PC-3 (cell line): ENCODE results near the gene PROCA1.

Experiments
- CTCF ChIP-seq: fragments of 300-600 bp; sonication (generic); conservative IDR thresholded peaks from 2 replicates; pipeline ENCODE4 v1.5.1; 2017; ENCODE audit warnings: antibody characterized with exemption, low read depth, mild to moderate bottlenecking, low read length
- EZH2 ChIP-seq: fragments of 300-600 bp; sonication (generic); IDR thresholded peaks from one replicate; pipeline ENCODE4 v1.6.1; 2017; ENCODE audit warnings: antibody characterized with exemption, mild to moderate bottlenecking, low read length; ENCODE audit not compliant: unreplicated experiment
- EZH2phosphoT487 ChIP-seq: fragments of 300-600 bp; sonication (generic); IDR thresholded peaks from 2 replicates; pipeline ENCODE4 v1.6.1; 2018; ENCODE audit warnings: mild to moderate bottlenecking, antibody characterized with exemption, low read length, borderline replicate concordance

GRCh38 chr17:28743243-28744103, 31.8 kb upstream of the PROCA1 start, which contains the start of gene TRAF4:
- TF ChIP-seq CTCF, result no peak
- TF ChIP-seq EZH2phosphoT487, result no peak
- TF ChIP-seq EZH2, result no peak
